MG63 (cell line): ENCODE results near the gene IL25. TPM values are rescaled to one million over a fixed set of nuclear protein-coding genes. Genes with fewer than 3 reads are reported as not detected.
"Not testable (repeated sequence)": the region's sequence is repeated elsewhere in the genome, so short reads cannot be mapped to it uniquely, and the experiment has no call there.

Source experiments
- DNase-seq: peaks from one replicate; pipeline ENCODE4 v3.0.0-alpha.2; 2020
- H3K27me3 ChIP-seq: fragments of 250-450 bp; sonication (Bioruptor Pico); 2 replicates; pipeline ENCODE4 v1.5.1; 2020; ENCODE audit warnings: mild to moderate bottlenecking, moderate library complexity
- H3K36me3 ChIP-seq: fragments of 250-450 bp; sonication (Bioruptor Pico); 2 replicates; pipeline ENCODE4 v1.5.1; 2020; ENCODE audit warnings: mild to moderate bottlenecking, moderate library complexity
- H3K4me3 ChIP-seq: fragments of 250-450 bp; sonication (Bioruptor Pico); 2 replicates; pipeline ENCODE4 v1.5.1; 2020; ENCODE audit warnings: mild to moderate bottlenecking, moderate library complexity
- H3K9me3 ChIP-seq: fragments of 250-450 bp; sonication (Bioruptor Pico); 2 replicates; pipeline ENCODE4 v1.5.1; 2020; ENCODE audit warnings: mild to moderate bottlenecking, moderate library complexity
- total RNA-seq: library from RNA; depleted of rRNA; stranded (reverse); fragments of >200 nt; shearing (Covaris generic); gene quantifications from 2 replicates; pipeline ENCODE4 v1.2.3, GENCODE V29; 2014; ENCODE audit warnings: low replicate concordance

Gene IL25
- total RNA-seq, 1 experiment from 2014 or later: not detected

- peak; percentile 15 for DNase-seq
Observed at GRCh38 chr14:23379366-23380196, 7.0 kb downstream of the IL25 start.

DNA sequence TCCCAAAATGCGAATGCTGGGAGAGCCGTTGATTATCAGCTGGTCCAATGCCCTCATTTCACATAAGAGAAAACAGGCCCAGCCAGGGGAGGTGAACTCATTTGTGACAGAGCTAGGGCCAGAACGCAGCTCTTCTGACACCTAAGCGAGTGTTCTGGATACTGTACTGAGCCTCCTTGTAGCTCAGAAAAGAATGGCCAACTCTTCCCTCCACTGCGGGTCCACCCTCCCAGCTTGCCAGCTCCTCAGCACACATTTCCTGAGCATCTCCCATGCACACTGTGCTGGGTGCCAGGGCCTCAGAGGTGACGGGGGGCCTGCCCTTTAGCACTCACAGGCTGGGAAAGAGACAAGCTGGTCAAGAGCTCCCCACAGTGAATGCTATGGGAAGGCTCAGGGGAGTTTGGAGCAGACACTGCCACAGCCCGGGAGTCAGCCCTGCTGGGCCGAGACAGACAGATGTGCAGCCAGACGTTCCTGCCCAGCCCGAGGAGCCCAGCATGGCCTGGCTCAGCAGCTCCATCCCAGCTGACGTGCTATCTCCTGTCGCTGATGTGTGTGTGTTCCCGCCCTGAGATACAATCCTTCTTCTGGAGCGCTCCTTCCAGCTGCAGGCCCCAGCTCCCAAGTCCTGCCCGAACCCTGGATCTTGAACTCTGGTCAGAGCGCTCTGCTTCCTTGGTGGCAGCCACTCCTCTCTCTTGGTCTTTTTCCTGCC is 7.7 kb downstream of the IL25 start:
- no peak for DNase-seq
- no peak overlapping the region for H3K4me3 ChIP-seq
- H3K36me3 ChIP-seq: no peaks in the 10 kb centered on the region
- H3K9me3 ChIP-seq: no peaks in the 10 kb centered on the region
- H3K27me3 ChIP-seq: no peaks in the 10 kb centered on the region

More at GRCh38 chr14:23379366-23380196, 7.0 kb downstream of the IL25 start:
- H3K9me3 ChIP-seq: no peaks in the 10 kb centered on the region
- H3K36me3 ChIP-seq: no peaks in the 10 kb centered on the region
- H3K27me3 ChIP-seq: no peaks in the 10 kb centered on the region
- no peak overlapping the region for H3K4me3 ChIP-seq

DNA sequence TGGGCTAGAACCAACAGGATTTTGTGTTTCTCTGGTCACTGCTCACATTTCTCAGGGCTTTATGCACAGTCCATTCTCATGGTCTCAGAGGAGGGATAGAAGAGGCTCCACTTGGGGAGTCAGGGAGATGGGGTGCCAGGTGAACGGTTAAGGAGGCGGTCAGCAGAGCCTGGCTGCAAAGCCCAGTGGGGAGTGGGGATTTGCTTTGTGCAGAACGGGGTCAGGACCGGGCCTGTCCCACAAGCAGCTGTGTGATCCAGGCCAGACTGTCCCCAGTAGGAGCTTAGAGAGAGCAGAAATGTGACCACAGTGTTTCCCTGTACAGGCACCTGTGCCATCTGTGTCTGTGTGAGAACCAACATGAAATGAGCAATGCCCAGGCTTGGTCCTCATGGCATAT is 8.4 kb downstream of the IL25 start:
- H3K27me3 ChIP-seq: no peaks in the 10 kb centered on the region
- no peak overlapping the region for H3K4me3 ChIP-seq
- no peak for DNase-seq
- H3K36me3 ChIP-seq: no peaks in the 10 kb centered on the region
- H3K9me3 ChIP-seq: no peaks in the 10 kb centered on the region

- Histone ChIP-seq H3K27me3 (no peaks in the 10 kb centered on the region), H3K9me3 (no peaks in the 10 kb centered on the region), H3K36me3 (no peaks in the 10 kb centered on the region), H3K4me3 (no peak overlapping the region)
- no peak for DNase-seq
Observed at GRCh38 chr14:23381871-23382270, 9.3 kb downstream of the IL25 start.

DNA sequence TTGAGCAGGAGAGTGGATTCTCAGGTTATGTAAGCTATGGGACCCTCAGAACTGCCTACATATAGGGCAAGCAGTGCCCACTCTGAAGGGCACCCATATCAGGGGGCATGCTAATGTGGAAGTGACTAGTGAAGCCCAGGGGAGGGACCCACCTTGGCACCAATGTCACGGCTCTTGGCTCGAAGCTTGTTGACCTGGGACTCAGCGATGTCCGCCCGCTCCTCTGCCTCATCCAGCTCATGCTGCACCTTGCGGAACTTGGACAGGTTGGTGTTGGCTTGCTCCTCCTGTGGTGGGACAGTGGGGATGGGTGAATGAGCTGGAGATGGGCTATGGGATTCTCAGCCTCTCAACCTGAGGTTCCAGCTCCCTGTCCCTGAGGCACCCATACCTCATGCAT is 9.7 kb downstream of the IL25 start:
- Histone ChIP-seq H3K36me3 (no peaks in the 10 kb centered on the region), H3K4me3 (no peak overlapping the region), H3K27me3 (no peaks in the 10 kb centered on the region), H3K9me3 (no peaks in the 10 kb centered on the region)
- no peak for DNase-seq

GRCh38 chr14:23382731-23383440 is 10.3 kb downstream of the IL25 start:
- Histone ChIP-seq H3K36me3 (no peaks in the 10 kb centered on the region), H3K4me3 (no peak overlapping the region), H3K27me3 (no peaks in the 10 kb centered on the region), H3K9me3 (no peaks in the 10 kb centered on the region)
- no peak for DNase-seq

GRCh38 chr14:23384364-23385080 is 11.9 kb downstream of the IL25 start:
- no peak for DNase-seq
- H3K36me3 ChIP-seq: no peaks in the 10 kb centered on the region
- no peaks in the 10 kb centered on the region for H3K9me3 ChIP-seq
- H3K27me3 ChIP-seq: no peaks in the 10 kb centered on the region
- H3K4me3 ChIP-seq: no peak overlapping the region

GRCh38 chr14:23385244-23385641 is 12.6 kb downstream of the IL25 start:
- DNase-seq: no peak
- H3K27me3 ChIP-seq: no peaks in the 10 kb centered on the region
- no peaks in the 10 kb centered on the region for H3K36me3 ChIP-seq
- no peak overlapping the region for H3K4me3 ChIP-seq
- H3K9me3 ChIP-seq: no peaks in the 10 kb centered on the region

DNA sequence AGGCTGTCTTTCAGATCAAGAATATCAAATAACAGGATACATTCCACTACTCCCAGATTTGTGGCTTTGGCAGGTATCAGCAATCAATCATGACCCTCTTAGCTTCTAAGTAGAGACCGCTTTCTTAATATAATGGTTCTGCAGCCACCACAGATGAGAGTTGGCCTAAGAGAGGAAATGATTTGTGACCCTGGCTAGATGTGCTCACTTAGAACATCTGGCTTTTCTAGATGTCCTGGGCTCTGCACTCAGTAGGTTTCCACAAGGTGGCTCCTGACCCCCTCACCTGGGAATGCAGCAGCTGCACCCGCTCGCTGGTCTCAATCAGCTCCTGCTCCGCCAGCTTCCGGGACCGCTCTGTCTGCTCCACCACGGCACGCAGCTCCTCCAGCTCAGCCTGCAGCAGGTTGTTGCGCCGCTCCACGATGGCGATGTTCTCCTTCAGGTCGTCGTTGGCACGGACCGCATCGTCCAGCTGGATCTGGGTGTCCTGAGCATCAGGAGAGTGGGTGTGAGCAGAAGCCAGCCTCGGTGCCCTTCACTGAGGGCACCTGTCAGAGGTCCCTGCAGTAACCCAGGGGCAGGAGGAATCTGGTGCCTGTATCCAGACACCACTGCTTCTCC is 13.1 kb downstream of the IL25 start:
- Histone ChIP-seq H3K36me3 (no peaks in the 10 kb centered on the region), H3K4me3 (no peak overlapping the region), H3K9me3 (no peaks in the 10 kb centered on the region), H3K27me3 (no peaks in the 10 kb centered on the region)
- no peak for DNase-seq

GRCh38 chr14:23386266-23386657 is 13.7 kb downstream of the IL25 start:
- DNase-seq, H3K27me3 ChIP-seq, H3K9me3 ChIP-seq, H3K4me3 ChIP-seq, H3K36me3 ChIP-seq: not testable (repeated sequence)

DNA sequence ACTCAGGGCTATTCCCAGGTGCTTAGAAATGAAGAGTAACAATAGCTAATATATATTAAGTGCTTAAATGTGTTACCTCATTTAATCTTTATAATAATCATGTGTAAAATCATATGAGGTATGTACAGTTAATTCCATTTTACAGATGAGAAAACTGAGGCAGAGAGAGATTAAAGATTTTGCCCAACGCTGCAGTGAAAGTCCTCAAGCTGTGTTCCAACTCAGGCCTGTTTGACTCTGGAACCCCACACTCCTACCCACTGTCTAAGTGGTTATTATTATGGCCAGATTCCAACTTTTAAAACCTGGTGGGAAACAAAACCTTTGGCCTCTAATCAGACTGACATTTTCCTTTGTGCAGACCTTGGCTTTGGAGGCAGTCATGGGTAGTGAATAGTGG is 14.4 kb downstream of the IL25 start:
- Histone ChIP-seq H3K27me3 (no peaks in the 10 kb centered on the region), H3K4me3 (no peak overlapping the region), H3K9me3 (no peaks in the 10 kb centered on the region), H3K36me3 (no peaks in the 10 kb centered on the region)
- DNase-seq: no peak

DNA sequence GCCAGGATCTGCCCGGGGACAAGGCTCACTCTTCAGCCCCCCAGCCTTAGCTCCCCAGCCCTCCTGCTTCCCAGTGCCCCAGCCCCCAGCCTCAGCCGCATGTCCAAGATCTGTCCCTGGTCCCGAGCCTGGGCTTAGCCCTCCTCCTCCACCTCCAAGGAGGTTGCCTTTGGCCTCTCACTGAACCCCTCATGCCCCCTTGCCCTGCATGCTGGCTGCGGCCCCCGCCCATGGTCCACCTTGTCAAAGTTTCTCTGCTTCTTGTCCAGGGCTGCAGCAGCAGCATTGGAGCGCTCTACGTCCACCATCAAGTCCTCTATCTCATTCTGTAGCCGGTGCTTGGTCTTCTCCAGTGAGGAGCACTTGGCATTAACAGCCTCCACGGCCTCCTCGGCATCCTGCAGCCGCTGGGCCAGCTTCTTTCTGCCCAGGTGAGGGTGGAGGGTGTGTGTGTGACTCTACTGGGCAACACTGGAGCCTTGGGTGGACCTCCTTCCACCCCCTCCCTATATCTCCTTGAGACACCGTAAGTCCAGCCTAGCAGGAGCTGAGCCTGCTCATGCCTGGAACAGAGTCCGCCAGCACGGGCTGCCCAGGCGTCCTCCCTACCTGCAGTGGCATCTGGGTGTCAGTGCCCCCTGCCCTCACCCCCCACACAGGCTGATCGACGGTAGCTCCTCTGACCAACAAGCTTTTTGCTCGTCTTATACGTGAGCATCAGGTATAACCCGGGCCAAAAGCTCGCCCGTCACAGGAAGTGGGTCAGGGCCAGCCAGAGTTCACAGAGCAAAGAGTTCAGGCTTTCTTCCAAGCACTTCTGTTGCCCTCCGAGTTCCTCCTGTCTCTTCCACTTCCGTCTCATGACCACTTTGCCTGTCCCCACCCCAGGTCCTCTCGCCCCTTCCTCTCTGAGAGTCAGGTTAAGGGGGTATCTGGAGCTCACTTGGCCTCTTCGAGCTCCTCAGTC is 15.6 kb downstream of the IL25 start:
- Histone ChIP-seq H3K27me3 (no peaks in the 10 kb centered on the region), H3K4me3 (no peak overlapping the region), H3K36me3 (no peaks in the 10 kb centered on the region), H3K9me3 (no peaks in the 10 kb centered on the region)
- no peak for DNase-seq

GRCh38 chr14:23388996-23389395 is 16.4 kb downstream of the IL25 start:
- Histone ChIP-seq H3K36me3 (no peaks in the 10 kb centered on the region), H3K9me3 (no peaks in the 10 kb centered on the region), H3K4me3 (no peak overlapping the region), H3K27me3 (no peaks in the 10 kb centered on the region)
- no peak for DNase-seq

DNA sequence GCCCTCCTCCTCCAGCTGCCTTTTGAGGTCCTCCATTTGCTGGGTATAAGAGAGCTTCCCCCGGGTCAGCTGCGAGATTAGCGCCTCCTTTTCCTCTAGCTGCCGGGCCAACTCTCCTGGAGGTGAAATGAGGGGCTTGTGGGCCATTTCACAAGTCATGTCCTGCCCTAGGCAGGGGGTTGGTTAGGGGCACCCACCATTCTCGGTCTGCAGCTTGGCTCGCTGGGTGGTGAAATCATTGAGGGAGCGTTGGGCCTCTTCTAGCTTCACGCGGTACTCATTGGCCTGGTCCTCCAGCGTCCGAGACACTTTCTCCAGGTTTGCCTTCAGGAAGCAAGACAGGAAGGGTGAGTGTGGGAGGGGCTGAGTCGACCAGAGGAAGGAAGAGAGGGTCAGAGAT is 16.8 kb downstream of the IL25 start:
- H3K36me3 ChIP-seq: no peaks in the 10 kb centered on the region
- H3K4me3 ChIP-seq: no peak overlapping the region
- no peaks in the 10 kb centered on the region for H3K9me3 ChIP-seq
- no peak for DNase-seq
- H3K27me3 ChIP-seq: no peaks in the 10 kb centered on the region

DNA sequence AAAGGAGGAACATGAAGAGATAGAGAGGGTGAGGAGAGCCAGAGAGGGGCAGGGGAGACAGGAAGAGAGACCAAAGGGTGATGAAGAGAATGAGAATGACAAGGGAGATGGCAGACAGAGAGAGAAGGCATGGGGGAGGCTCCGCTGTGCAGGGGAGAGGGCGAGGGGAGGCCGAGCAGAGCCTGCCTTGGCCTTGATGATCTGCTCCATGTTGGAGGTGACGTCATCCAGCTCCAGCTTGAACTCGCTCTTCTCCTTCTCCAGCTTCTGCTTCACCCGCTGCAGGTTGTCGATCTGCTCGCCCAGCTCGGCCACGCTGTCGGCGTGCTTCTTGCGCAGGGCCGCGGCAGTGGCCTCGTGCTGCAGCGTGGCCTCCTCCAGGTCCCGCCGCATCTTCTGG is 17.3 kb downstream of the IL25 start:
- not testable (repeated sequence) for DNase-seq, H3K27me3 ChIP-seq, H3K36me3 ChIP-seq, H3K4me3 ChIP-seq, H3K9me3 ChIP-seq
